ENCODE data around the gene NOS3. TPM values are rescaled to one million over a fixed set of nuclear protein-coding genes. Genes with fewer than 3 reads are reported as not detected.
A peak's percentile ranks its signal among the peaks of the same experiment; 100 is the strongest.
"Not testable (repeated sequence)": the region's sequence is repeated elsewhere in the genome, so short reads cannot be mapped to it uniquely, and the experiment has no call there.

Gene NOS3
- total RNA-seq, 1 donor from 2014 or later, result 50.7 TPM

DNA sequence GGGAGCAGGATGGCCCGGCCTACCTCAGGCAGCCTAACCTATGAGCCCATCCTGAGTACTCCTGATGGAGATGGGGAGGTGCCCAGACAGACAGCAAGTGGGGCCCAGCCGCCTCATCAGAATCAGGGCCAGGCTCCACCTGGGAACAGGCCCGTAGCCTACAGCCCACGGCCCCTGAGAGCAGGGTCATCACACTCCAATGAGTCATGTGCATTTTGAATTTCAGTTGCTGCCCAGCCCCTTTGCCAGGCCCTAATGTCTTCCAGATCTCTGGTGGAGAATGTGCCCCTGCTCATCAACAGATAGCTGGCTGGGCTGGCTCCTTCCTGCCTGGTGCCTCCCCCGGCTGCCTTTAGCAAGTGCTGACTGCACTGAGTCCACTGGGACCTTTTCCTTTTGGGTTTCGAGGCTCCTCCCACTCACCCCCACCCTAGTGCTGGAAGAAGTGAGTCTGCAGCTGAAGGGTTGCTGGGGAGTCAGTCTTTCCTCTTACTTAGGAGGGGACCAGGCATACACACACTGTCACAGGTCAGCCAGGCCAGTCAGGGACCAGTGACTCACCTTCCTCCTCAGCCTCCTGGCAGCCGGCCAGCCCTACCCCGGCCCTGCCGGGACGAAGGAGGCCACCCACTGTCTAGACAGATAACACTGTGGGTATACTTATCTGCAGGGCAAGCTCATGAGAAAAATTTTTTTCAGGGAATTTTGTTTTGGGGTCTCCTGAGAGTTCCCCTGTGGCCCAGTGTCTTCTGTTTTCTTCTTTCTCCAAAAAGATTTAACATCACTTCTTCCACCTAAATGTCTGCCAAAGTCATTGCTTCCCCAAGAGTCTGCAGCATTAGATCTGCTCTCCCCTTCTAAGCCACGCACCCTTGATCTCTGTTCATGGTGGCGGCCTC is 48.4 kb downstream of the NOS3 start:
- peak; percentile 78 for DNase-seq (ENCODE audit: low spot score)

DNA sequence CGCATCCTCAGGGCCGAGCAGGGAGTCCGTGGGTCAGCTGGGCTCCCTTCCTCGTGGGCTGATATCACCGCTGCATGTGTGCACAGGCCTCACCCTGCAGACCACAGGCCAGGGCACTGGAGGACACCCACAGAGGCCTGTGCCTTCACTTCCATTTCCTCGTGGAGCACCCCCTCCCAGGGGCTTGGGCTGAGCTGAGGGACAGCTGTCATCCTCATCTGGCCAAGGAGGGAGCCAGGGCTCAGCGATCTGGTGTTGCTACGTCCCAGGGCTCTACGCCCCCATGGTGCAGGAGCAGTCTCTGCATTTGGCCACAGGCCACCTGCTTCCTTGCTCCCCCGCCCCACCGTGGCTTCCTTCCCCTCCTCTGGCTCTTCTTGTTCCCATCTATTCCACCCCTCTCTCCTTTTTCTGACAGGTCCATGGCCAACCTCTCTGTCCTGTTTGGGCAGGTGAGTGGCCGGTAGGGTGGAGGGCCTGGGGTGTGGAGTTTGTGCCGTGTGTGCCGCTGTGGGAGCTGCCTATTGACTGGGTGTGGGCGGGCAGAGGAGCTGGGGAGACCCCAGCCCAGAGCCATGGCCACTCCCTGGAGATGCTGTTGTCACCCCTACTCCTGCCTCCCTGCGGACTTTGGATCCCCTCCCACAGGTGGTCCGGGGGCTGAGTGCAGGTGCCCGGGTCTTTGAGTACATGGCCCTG is 49.2 kb downstream of the NOS3 start:
- no peak for DNase-seq (ENCODE audit: low spot score)

DNA sequence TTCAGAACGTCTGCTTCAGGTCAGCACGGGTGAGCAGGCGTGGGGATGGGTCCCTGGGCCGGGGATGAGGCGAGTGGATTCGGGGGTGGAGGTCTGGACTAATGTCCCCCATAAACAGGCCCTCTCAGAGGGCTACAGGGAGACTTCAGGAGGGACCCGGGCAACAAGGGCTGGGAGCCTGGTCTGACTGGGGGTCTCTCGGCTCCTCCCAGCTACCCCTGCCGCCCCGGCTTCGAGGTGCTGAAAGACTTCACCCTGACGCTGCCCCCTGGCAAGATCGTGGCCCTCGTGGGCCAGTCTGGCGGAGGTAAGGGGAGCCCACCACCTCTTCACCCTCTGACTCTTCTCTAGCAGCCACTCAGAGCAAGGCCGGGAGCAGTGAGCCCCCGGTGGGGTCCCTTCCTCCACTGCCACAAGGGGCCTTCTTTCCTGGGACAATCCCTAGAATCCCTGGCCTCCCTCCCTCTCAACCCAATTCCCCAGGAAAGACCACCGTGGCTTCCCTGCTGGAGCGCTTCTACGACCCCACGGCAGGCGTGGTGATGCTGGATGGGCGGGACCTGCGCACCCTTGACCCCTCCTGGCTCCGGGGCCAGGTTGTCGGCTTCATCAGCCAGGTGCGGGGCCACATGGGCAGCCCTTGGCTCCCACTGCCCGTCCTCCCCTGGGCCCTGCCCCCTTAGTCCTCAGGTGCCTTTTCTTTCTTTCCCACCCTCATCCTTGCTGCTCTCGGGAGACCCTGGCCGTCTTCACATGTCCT is 50.0 kb downstream of the NOS3 start:
- no peak for DNase-seq (ENCODE audit: low spot score)

DNA sequence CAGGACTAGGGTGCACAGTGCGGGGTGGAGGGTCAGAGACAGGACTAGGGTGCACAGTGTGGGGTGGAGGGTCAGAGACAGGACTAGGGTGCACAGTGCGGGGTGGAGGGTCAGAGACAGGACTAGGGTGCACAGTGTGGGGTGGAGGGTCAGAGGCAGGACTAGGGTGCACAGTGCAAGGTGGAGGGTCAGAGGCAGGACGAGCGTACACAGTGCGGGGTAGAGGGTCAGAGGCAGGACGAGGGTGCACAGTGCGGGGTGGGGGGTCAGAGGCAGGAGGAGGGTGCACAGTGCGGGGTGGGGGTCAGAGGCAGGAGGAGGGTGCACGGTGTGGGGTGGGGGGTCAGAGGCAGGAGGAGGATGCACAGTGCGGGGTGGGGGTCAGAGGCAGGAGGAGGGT is 52.6 kb downstream of the NOS3 start:
- not testable (repeated sequence) for DNase-seq (ENCODE audit: low spot score)

DNA sequence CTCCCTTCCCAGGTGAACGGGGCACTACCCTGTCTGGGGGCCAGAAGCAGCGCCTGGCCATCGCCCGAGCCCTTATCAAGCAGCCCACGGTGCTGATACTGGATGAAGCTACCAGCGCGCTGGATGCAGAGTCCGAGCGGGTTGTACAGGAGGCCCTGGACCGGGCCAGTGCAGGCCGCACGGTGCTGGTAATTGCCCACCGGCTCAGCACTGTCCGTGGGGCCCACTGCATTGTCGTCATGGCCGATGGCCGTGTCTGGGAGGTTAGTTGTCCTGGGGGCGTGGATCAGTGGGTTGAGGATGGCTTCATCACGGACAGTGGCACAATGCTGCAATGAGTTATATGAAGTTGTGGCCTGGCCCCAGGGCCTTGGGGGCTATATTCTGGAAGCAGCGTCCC is 53.1 kb downstream of the NOS3 start:
- no peak for DNase-seq (ENCODE audit: low spot score)

DNA sequence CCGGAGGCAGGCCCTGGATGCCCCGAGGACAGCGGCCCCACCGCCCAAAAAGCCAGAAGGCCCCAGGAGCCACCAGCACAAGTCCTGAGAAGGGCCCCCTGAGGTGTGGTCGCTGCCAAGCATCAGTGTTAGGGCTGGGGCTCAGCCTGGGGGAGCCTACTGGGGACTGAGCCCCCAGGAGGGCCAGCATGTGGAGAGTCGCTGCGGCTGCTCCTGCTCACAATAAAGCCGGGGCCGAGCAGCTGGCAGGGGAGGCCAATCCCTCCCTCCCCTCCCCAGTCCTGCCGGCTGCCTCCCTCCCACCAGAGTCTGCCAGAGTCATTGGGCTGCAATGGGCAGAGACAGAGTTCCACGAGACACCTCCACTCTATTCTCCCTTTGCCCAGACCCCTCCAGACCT is 54.4 kb downstream of the NOS3 start:
- DNase-seq (ENCODE audit: low spot score), result no peak

DNA sequence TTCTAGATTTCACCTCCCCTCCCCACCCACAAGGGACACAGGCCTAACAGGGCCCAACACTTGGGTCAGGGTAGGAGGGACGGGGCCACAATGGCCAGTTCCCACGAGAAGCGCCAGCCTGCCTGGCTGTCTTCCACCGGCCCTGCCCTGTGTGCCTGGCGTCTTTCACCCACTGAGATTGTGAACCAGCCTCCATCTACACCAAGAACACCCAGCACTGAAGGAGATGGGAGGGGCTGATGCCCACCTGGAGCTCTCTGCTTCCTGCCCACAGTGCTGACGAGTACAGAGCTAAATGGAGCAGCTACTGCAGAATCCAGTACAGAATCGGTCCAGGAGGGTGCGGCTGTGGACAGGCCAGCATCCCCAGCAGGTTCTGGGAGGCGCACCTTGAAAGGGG is 55.1 kb downstream of the NOS3 start:
- DNase-seq (ENCODE audit: low spot score), result no peak

DNA sequence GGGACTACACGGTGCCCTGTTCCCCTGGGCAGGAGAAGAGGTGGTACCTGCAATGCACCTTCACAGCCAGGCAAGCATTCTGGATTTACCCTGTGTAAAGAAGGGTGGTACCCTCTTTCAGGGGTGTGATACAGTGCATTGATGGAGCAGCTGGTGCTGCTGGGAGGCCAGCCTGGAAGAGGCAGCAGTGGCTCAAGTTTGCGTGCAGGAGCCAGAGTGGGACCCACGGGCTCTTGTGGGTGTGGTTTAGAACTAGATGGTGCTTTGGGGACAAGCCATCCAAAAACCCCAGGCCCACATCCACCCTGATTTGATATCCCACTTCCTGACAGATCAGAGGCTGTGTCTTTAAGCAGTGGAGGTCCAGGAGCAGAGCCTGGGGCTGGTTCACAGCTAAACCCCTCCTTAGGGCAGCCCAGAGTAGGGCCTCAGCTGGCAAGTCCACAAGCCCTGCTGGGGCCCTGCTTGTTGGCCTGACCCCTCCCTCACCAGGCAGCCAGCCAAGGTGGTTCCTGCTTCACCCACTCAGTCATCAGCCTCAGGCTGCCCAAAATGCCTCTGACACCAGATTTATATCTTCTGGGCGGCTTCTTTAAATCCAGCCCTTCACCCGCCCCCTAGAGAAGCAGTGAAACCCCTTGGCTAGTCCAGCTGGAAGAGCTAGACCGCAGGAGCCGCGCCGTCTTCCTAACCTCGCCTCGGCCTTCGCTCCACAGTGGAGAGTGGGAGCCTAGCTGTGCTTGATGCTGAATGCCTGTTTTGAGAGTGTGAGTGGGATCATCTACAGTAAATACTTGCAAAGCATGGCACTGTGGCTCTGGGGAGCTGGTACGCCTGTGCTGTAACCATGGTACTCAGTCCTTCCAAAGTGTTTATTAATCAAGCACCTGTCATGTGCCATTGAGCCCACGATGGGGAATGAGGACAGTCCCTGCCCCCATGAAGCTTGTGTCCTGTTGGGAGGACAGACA is 56.1 kb downstream of the NOS3 start:
- DNase-seq (ENCODE audit: low spot score), result peak; percentile 62

DNA sequence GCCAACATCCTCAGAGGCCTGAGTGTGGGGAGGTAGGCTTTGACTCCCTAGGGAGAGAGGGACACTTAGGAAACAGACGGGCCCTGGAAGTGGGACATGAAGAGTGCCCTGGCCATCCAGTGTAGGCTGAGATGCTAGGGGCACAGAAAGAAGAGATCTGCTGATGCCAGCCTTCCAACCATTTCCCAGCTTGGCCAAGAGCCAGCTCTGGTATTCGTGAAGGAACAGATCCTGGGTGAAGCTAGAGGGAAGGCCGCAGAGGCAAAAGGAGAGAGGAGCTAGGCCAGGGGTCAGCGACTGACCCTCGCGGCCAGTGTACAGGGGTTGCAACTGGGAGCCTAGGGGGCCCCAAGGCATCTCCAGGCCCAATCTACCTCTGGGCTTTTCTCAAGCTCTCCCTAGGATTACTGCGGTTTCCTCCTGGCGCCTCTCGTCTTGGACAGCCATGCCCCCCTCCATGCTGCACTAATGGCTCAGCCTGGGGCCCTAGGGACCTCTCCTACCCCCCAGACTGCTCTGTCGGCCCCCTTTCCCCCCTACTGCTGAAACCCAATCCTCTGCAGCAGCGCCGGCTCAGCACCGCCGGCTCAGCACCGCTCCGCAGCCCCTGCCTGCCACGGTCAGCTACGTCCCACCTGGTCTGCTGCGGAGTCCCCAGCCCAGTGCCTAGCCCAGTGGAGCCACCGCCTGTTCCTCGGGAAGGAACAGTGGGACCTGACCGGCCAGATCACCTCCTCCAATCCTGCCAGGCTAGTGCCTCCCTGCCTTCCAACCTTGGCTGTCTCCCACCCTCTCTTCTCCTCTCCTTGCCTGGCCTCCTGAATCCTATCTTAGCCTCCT is 57.4 kb downstream of the NOS3 start, which contains the start of gene ASIC3:
Gene ASIC3, plus strand, starts transcription at position 556 of the 840 bp plus-strand sequence. CDS start 355 bp downstream, outside the sequence.
- no peak for DNase-seq (ENCODE audit: low spot score)

DNA sequence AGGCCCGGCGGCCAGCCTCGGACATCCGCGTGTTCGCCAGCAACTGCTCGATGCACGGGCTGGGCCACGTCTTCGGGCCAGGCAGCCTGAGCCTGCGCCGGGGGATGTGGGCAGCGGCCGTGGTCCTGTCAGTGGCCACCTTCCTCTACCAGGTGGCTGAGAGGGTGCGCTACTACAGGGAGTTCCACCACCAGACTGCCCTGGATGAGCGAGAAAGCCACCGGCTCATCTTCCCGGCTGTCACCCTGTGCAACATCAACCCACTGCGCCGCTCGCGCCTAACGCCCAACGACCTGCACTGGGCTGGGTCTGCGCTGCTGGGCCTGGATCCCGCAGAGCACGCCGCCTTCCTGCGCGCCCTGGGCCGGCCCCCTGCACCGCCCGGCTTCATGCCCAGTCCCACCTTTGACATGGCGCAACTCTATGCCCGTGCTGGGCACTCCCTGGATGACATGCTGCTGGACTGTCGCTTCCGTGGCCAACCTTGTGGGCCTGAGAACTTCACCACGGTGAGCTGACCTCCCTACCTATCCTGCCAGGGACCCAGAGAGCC is 58.2 kb downstream of the NOS3 start:
- DNase-seq (ENCODE audit: low spot score), result no peak

DNA sequence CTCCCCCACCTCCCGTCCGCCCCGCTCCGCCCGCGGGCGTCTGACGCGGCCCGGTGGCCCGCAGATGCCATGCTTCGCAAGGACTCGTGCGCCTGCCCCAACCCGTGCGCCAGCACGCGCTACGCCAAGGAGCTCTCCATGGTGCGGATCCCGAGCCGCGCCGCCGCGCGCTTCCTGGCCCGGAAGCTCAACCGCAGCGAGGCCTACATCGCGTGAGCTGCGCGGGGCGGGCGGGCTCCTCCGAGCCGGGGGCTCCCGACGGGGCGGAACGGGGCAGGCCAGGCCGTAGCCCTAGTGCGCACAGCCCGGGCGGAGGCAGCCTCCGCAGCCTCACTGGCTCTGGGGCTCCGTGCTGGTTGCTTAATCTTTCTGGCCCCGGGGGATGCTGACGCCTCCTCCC is 60.3 kb downstream of the NOS3 start:
- DNase-seq (ENCODE audit: low spot score), result peak; percentile 64

DNA sequence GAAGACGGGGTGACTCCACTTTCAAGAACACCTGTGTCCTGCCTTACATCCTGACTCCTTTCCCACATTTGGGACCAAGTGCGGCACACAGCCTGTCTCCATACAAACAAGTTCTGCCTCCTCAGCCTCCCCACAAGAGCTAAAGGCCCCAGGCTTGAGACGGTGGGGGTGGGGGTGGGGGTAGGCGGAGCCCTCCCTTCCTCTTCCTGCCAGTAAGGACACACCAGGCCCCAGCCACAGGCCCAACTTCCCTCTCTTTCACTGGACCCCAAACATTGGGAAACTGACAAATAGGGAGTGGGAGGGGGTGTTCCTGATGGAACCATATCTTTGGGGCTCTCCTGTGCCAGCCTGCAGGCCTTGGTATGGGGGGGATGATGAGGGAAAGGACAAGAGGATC is 62.3 kb downstream of the NOS3 start:
- no peak for DNase-seq (ENCODE audit: low spot score)

DNA sequence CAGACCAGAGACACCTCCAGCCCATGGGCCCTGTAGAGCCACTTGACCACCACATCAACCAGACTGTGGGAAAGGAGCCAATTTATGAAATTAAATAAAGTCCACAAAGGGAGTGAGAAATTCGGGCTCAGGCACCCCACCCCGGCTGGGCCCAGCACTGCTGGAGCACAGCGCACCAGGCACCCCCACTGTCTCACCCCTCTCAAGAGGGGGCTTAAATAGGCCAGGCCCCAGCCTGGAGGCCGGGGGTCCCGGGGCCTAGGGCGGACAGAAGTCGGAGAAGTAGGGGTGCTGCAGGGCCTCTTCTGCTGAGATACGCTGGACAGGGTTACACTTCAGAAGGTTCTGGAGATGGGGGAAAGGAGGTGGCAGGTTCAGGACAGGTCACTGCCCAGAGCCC is 62.9 kb downstream of the NOS3 start:
- no peak for DNase-seq (ENCODE audit: low spot score)

DNA sequence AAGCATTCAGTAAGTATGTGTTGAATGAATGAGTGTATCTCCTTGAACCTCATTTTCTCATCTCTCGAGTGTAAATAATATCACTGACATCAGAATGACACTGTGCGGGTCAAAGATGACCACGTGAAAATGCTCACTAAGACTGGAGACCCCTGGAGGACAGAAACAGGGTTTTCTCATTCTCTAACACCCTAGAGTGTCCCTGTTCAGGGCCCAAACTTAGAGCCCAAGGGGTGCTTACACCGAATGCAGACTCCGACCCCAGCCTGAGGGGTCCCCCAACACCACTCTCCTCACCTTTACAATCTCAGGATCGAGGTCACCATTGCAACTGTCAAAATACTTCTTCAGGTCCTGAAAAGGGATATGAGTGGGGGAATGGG is 65.5 kb downstream of the NOS3 start:
- no peak for DNase-seq (ENCODE audit: low spot score)

DNA sequence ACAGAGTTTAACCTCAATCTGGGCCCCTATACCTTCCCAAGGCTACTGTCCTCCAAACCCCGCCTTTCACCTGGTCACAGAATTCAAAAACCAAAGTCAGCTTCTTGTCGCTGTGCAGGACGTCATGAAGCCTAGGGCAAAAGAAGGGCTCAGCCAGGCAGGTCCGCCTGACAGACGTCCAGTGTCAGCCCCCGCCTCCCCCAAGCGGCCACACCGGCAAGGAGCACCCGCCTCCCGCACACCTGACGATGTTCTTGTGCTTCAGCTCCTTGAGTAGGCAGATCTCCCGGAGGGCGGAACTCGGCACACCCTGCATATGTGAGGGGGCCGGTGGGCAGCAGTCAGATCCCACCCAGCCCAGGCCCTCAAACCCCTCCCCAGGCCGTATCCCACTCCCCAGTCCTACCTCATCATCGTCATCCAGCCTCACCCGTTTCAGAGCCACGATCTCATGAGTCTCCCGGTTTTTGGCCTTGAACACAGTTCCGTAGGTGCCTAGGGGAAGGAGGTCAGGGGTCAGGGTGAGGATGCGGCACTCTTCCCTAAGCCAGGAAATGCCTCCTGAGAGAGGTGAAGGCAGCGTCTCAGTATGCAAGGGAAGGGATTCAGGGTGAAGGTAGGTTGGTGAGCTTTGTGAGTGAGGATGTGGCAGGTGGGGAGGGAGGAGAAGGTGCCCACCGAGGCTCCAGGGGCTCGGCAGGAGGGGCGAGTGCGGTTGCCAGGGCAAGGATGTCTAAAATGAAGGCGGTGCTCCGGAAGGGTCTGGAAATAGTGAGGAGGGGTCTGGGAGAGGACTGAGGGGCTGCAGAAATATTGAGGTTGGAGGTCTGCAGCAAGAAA is 66.1 kb downstream of the NOS3 start:
- DNase-seq (ENCODE audit: low spot score), result no peak

DNA sequence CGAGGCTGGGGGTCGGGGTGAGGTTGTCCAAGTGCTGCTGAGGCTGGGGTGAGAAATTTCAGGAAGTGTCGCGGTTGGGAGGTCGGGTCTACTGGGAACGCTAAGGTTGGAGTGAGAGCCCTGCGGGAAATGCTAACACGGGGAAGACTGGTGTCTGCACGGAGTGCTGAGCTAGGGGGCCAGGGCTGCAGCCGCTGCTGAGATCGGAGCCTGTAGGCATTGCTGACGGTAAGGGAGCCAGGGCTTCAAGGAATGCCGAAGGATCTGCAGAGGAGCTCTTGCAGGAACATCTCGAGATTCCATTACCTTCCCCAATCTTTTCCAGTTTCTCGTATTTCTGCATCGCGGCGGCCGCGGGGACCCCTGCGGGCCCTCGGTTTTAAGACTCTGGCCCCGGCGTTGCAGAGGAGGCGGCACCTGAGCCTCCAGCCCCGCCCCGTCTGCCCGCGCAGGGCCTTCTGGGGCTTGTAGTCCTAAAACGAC is 66.7 kb downstream of the NOS3 start, which contains the start of gene CDK5:
Gene CDK5, minus strand, starts transcription at position 392 of the 483 bp plus-strand sequence. Its CDS starts 49 bp downstream, at position 343.
- no peak for DNase-seq (ENCODE audit: low spot score)

DNA sequence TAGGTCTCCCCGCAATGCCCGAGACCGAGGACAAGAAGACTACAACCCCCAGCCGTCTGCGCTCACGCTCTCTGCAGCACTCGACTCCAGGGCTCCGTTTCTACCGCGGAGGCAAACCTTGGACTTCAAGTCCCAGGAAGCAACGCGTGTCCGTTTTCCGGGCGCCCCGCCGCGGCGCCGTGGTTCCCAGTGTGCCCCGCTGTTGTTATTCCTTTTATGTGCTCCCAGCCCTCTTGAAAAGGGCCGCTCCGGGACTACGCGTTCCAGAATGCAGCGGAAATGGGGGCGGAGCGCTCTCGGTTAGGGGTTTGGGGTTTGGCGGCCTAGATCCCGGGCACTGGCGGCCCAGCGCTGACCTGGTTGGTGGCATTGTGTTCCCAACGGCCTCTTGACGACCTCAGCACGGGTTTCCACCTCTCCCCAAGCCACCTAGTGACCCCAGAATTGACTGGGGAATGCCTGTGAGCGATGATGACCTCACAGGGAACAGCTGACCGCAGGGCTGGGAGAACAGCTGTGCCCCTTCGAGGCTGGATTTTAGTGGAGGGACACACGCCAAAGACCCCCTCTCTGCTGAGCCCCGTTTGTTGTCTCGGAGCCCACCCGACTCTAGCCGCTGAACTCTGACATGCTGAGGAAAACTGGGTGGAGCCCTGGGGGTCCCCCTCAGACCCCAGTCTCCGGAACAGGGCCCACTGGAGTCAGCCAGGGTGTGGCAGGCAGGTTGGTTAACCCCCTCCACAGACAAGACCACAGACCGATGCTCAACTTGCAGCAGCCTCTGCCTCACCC is 67.4 kb downstream of the NOS3 start:
- DNase-seq (ENCODE audit: low spot score), result peak; percentile 99
